ENCODE data around the gene RHOD. TPM values are rescaled to one million over a fixed set of nuclear protein-coding genes. Genes with fewer than 3 reads are reported as not detected.
A peak's percentile ranks its signal among the peaks of the same experiment; 100 is the strongest.

RHOD gene
- total and polyA plus RNA-seq, 9 of the 15 experiments (the other 6 are each of a cell fraction or from before 2014, with no cell fraction given) = not detected

DNA sequence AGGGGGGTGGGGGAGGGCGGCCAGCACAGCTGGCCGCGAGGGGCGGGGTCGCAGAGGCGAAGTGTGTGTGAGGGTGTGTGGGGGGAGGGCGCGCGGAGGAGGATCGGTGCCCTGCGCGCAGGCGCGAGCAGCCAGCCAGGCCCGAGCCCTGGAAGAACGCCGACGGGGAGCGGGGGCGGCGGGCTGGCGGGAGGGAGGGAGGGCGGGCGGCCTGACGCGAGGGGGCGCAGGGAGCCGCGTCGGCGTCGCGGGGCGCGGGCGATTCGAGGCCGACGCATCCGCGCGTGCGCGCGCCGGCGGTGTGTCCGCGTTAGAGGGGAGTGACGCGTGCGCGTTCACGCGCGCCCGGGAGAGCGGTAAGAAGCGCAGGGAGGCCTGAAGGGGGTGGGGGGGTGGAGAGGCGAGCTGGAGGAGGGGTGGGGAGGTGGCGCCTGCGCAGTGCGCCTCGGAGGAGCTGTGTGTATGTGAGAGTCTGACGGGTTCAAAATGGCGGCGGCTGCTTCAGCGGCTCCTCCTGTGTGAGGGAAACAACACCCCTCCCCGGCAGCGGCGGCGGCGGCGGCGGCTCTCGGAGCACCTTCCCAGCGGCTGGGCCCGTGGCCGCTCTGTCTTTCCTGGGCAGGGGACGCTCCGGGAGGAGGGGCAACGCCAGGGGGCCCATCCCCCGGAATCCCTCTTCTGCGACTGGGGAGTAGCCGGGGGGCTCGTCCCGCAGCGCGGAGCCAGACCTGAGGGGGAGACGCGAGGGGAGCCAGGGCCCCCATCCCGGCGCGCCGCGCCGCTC lies 62.3 kb downstream of the RHOD start, which contains the start of gene KDM2A (continued):
- TF ChIP-seq, protein P1, sequence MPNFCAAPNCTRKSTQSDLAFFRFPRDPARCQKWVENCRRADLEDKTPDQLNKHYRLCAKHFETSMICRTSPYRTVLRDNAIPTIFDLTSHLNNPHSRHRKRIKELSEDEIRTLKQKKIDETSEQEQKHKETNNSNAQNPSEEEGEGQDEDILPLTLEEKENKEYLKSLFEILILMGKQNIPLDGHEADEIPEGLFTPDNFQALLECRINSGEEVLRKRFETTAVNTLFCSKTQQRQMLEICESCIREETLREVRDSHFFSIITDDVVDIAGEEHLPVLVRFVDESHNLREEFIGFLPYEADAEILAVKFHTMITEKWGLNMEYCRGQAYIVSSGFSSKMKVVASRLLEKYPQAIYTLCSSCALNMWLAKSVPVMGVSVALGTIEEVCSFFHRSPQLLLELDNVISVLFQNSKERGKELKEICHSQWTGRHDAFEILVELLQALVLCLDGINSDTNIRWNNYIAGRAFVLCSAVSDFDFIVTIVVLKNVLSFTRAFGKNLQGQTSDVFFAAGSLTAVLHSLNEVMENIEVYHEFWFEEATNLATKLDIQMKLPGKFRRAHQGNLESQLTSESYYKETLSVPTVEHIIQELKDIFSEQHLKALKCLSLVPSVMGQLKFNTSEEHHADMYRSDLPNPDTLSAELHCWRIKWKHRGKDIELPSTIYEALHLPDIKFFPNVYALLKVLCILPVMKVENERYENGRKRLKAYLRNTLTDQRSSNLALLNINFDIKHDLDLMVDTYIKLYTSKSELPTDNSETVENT (CRISPR knock-in tag; IDR thresholded peaks at IDR 0.05) = peak; percentile 61; the same call in 1 of the 2 replicates
- TF ChIP-seq NCOA4 (IDR thresholded peaks at IDR 0.05; ENCODE audit: partially characterized antibody) (no peak), STAT5B (CRISPR knock-in tag; IDR thresholded peaks at IDR 0.05) (no peak), SIN3B (IDR thresholded peaks at IDR 0.05; ENCODE audit: low read depth) (0 out of 2 replicates have a peak, but pooled peaks have one; percentile 37), ZNF445 (CRISPR knock-in tag; IDR thresholded peaks at IDR 0.05; ENCODE audit: low read depth) (no peak), PHF20 (IDR thresholded peaks at IDR 0.05; ENCODE audit: partially characterized antibody) (peak; percentile 32), ZNF668 (CRISPR knock-in tag; IDR thresholded peaks at IDR 0.05) (no peak)
- TF ChIP-seq, protein P2, sequence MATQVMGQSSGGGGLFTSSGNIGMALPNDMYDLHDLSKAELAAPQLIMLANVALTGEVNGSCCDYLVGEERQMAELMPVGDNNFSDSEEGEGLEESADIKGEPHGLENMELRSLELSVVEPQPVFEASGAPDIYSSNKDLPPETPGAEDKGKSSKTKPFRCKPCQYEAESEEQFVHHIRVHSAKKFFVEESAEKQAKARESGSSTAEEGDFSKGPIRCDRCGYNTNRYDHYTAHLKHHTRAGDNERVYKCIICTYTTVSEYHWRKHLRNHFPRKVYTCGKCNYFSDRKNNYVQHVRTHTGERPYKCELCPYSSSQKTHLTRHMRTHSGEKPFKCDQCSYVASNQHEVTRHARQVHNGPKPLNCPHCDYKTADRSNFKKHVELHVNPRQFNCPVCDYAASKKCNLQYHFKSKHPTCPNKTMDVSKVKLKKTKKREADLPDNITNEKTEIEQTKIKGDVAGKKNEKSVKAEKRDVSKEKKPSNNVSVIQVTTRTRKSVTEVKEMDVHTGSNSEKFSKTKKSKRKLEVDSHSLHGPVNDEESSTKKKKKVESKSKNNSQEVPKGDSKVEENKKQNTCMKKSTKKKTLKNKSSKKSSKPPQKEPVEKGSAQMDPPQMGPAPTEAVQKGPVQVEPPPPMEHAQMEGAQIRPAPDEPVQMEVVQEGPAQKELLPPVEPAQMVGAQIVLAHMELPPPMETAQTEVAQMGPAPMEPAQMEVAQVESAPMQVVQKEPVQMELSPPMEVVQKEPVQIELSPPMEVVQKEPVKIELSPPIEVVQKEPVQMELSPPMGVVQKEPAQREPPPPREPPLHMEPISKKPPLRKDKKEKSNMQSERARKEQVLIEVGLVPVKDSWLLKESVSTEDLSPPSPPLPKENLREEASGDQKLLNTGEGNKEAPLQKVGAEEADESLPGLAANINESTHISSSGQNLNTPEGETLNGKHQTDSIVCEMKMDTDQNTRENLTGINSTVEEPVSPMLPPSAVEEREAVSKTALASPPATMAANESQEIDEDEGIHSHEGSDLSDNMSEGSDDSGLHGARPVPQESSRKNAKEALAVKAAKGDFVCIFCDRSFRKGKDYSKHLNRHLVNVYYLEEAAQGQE (IDR thresholded peaks at IDR 0.05; ENCODE audit: borderline replicate concordance) = no peak
- TF ChIP-seq, protein P2 (CRISPR knock-in tag; IDR thresholded peaks at IDR 0.05; ENCODE audit: low read depth) = no peak
- TF ChIP-seq, protein P3, sequence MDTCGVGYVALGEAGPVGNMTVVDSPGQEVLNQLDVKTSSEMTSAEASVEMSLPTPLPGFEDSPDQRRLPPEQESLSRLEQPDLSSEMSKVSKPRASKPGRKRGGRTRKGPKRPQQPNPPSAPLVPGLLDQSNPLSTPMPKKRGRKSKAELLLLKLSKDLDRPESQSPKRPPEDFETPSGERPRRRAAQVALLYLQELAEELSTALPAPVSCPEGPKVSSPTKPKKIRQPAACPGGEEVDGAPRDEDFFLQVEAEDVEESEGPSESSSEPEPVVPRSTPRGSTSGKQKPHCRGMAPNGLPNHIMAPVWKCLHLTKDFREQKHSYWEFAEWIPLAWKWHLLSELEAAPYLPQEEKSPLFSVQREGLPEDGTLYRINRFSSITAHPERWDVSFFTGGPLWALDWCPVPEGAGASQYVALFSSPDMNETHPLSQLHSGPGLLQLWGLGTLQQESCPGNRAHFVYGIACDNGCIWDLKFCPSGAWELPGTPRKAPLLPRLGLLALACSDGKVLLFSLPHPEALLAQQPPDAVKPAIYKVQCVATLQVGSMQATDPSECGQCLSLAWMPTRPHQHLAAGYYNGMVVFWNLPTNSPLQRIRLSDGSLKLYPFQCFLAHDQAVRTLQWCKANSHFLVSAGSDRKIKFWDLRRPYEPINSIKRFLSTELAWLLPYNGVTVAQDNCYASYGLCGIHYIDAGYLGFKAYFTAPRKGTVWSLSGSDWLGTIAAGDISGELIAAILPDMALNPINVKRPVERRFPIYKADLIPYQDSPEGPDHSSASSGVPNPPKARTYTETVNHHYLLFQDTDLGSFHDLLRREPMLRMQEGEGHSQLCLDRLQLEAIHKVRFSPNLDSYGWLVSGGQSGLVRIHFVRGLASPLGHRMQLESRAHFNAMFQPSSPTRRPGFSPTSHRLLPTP (IDR thresholded peaks at IDR 0.05; ENCODE audit: borderline replicate concordance, extremely low read depth, insufficient read length) = no peak
- TF ChIP-seq, protein P4, sequence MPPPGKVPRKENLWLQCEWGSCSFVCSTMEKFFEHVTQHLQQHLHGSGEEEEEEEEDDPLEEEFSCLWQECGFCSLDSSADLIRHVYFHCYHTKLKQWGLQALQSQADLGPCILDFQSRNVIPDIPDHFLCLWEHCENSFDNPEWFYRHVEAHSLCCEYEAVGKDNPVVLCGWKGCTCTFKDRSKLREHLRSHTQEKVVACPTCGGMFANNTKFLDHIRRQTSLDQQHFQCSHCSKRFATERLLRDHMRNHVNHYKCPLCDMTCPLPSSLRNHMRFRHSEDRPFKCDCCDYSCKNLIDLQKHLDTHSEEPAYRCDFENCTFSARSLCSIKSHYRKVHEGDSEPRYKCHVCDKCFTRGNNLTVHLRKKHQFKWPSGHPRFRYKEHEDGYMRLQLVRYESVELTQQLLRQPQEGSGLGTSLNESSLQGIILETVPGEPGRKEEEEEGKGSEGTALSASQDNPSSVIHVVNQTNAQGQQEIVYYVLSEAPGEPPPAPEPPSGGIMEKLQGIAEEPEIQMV (tag; conservative IDR thresholded peaks at IDR 0.05; ENCODE audit: low read depth) = no peak

All from K562 (cell line).